Trophoblast cell (in vitro differentiated cells and primary cell): Measurements from ENCODE around the gene GABARAPL2.

Source experiments
- DNase-seq, 2 donors: peaks; one replicate each; pipeline ENCODE4 v3.0.0-alpha.2; 2016
- H2AFZ ChIP-seq: 2 replicates; pipeline ENCODE4 v1.6.1; 2013; ENCODE audit warnings: low read length, moderate library complexity, mild to moderate bottlenecking; ENCODE audit not compliant: insufficient read depth, poor library complexity
- H2AK5ac ChIP-seq: 2 replicates; pipeline ENCODE4 v1.6.1; 2013; ENCODE audit warnings: mild to moderate bottlenecking, low read length
- H2BK120ac ChIP-seq: 2 replicates; pipeline ENCODE4 v1.6.1; 2013; ENCODE audit warnings: low read length, mild to moderate bottlenecking, moderate library complexity; ENCODE audit not compliant: insufficient read depth, poor library complexity
- H2BK12ac ChIP-seq: 2 replicates; pipeline ENCODE4 v1.6.1; 2013; ENCODE audit warnings: mild to moderate bottlenecking, low read length, moderate library complexity
- H2BK5ac ChIP-seq: 2 replicates; pipeline ENCODE4 v1.6.1; 2013; ENCODE audit warnings: low read length, low read depth, moderate library complexity, mild to moderate bottlenecking; ENCODE audit not compliant: poor library complexity
- H3K14ac ChIP-seq: 2 replicates; pipeline ENCODE4 v1.6.1; 2013; ENCODE audit warnings: mild to moderate bottlenecking, low read length
- H3K18ac ChIP-seq: 2 replicates; pipeline ENCODE4 v1.6.1; 2013; ENCODE audit warnings: mild to moderate bottlenecking, low read length
- H3K23ac ChIP-seq: 2 replicates; pipeline ENCODE4 v1.6.1; 2013; ENCODE audit warnings: low read length
- H3K27ac ChIP-seq: 2 replicates; pipeline ENCODE4 v1.5.1; 2013; ENCODE audit warnings: low read depth, mild to moderate bottlenecking, inconsistent platforms, low read length, moderate library complexity
- H3K27me3 ChIP-seq: 2 replicates; pipeline ENCODE4 v1.6.1; 2013; ENCODE audit warnings: inconsistent platforms, mild to moderate bottlenecking, low read length, moderate library complexity; ENCODE audit not compliant: insufficient read depth
- H3K36me3 ChIP-seq, 2 experiments: 1 replicate in 1 of 2; 2 replicates in 1 of 2; pipeline ENCODE4 v1.6.1; 2013; ENCODE audit warnings: low read length in 2 of 2, mild to moderate bottlenecking in 2 of 2, moderate library complexity in 1 of 2; ENCODE audit not compliant: insufficient read depth in 2 of 2, control insufficient read depth in 1 of 2
- H3K4ac ChIP-seq: 2 replicates; pipeline ENCODE4 v1.6.1; 2013; ENCODE audit warnings: low read depth, mild to moderate bottlenecking, low read length, moderate library complexity
- H3K4me1 ChIP-seq, 2 experiments: 1 replicate in 1 of 2; 2 replicates in 1 of 2; pipeline ENCODE4 v1.6.1; 2013; ENCODE audit warnings: low read length in 2 of 2, mild to moderate bottlenecking in 2 of 2, moderate library complexity in 1 of 2; ENCODE audit not compliant: insufficient read depth in 2 of 2, control insufficient read depth in 1 of 2
- H3K4me2 ChIP-seq: 2 replicates; pipeline ENCODE4 v1.6.1; 2013; ENCODE audit warnings: inconsistent platforms, mild to moderate bottlenecking, low read length, moderate library complexity
- H3K4me3 ChIP-seq: 2 replicates; pipeline ENCODE4 v1.5.1; 2013; ENCODE audit warnings: mild to moderate bottlenecking, low read depth, low read length, inconsistent platforms
- H3K79me1 ChIP-seq: one replicate; pipeline ENCODE4 v1.6.1; 2013; ENCODE audit warnings: low read length
- H3K79me2 ChIP-seq: 2 replicates; pipeline ENCODE4 v1.6.1; 2013; ENCODE audit warnings: low read length, mild to moderate bottlenecking; ENCODE audit not compliant: control insufficient read depth, insufficient read depth, poor library complexity
- H3K9ac ChIP-seq: 2 replicates; pipeline ENCODE4 v1.6.1; 2013; ENCODE audit warnings: mild to moderate bottlenecking, low read length
- H3K9me3 ChIP-seq: 2 replicates; pipeline ENCODE4 v1.6.1; 2013; ENCODE audit warnings: low read depth, mild to moderate bottlenecking, control low read depth, inconsistent platforms, low read length; ENCODE audit not compliant: insufficient read depth
- H4K12ac ChIP-seq: 2 replicates; pipeline ENCODE4 v1.6.1; 2013; ENCODE audit warnings: low read depth, mild to moderate bottlenecking, low read length, moderate library complexity
- H4K8ac ChIP-seq: 2 replicates; pipeline ENCODE4 v1.6.1; 2013; ENCODE audit warnings: low read depth, mild to moderate bottlenecking, low read length, moderate library complexity
- H4K91ac ChIP-seq: one replicate; pipeline ENCODE4 v1.6.1; 2013; ENCODE audit warnings: low read depth, mild to moderate bottlenecking, low read length, moderate library complexity
- WGBS: extraction: QIAGEN DNeasy Blood & Tissue Kit; methylation state at CpG from one replicate; pipeline ENCODE4 v1.1.7; 2013; ENCODE audit warnings: missing lambda C conversion rate; ENCODE audit not compliant: insufficient read length, insufficient coverage; ENCODE audit errors: extremely low coverage; 5-methylcytosine and 5-hydroxymethylcytosine counted together

Gene GABARAPL2

DNA sequence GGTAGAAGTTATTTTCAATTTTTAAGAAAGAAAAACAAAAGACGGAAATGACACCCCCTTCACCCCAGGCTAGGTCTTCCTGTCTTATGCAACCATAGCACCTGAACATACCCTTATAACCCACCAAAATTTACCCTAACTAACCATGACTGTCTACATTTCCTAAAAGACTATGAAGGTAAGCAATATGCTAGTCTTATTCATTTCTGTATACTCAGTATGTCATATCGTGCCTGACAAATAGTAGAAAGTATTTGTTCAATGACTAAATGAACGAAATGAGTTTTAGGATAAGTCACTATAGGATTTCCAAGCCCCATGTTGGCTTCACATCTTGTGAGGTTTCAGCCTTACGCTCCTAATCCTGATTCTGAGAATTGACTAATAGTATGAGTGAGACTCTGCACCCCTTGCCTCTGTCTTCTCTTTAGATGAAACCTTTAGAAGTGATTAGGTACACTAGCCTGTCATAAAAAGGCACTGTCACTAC is 50.4 kb downstream of the GABARAPL2 start:
- Histone ChIP-seq H2BK5ac (no peak overlapping the region), H3K79me1 (no peaks in the 10 kb centered on the region), H3K4ac (no peak overlapping the region), H3K4me3 (no peak overlapping the region), H3K9ac (no peak overlapping the region), H3K23ac (no peak overlapping the region), H4K91ac (no peak overlapping the region), H3K4me1 (no peaks in the 10 kb centered on the region), H2AFZ (no peak overlapping the region), H4K8ac (no peak overlapping the region), H2BK12ac (no peak overlapping the region), H2AK5ac (no peak overlapping the region), H3K18ac (no peak overlapping the region), H3K79me2 (no peaks in the 10 kb centered on the region), H3K27me3 (no peaks in the 10 kb centered on the region), H3K4me2 (no peak overlapping the region), H3K36me3 (peaks cover 28 to 49% of the 10 kb centered on the region in 2 experiments), H2BK120ac (no peak overlapping the region), H3K27ac (no peak overlapping the region), H3K14ac (no peak overlapping the region), H3K9me3 (no peaks in the 10 kb centered on the region), H4K12ac (no peak overlapping the region)
- no peak for DNase-seq
- WGBS = no CpG with 5 or more reads among the region's 4 CpGs

DNA sequence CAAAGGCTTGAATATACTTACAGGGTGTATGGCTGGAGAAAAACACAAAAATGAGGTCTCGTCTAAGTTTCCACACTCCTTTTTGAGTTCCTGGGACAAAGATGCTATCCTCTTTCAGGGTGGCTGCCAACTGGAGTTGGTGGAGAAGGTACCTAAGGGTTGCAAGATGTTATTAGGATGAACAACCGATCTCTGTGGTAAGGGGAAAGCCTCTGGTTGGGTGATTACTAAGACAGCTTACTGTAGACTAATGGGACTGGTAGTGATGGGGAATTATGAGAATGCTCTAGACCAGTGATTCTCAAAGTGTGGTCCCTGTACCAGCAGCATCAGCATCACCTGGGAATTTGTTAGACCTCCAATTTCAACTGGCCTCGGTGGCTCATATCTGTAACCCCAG is 50.9 kb downstream of the GABARAPL2 start:
- H2AFZ ChIP-seq = no peak overlapping the region
- no peak overlapping the region for H2BK12ac ChIP-seq
- DNase-seq = no peak
- no peaks in the 10 kb centered on the region for H3K79me1 ChIP-seq
- no peak overlapping the region for H3K18ac ChIP-seq
- H2BK5ac ChIP-seq = no peak overlapping the region
- no peak overlapping the region for H4K8ac ChIP-seq
- H3K79me2 ChIP-seq = no peaks in the 10 kb centered on the region
- H3K9me3 ChIP-seq = no peaks in the 10 kb centered on the region
- H3K9ac ChIP-seq = no peak overlapping the region
- H2BK120ac ChIP-seq = no peak overlapping the region
- no peak overlapping the region for H3K14ac ChIP-seq
- no peak overlapping the region for H3K23ac ChIP-seq
- H3K27me3 ChIP-seq = no peaks in the 10 kb centered on the region
- H3K4ac ChIP-seq = no peak overlapping the region
- H3K4me2 ChIP-seq = no peak overlapping the region
- no peak overlapping the region for H3K4me3 ChIP-seq
- no peak overlapping the region for H2AK5ac ChIP-seq
- peaks cover 26 to 47% of the 10 kb centered on the region in 2 experiments for H3K36me3 ChIP-seq
- H3K4me1 ChIP-seq = peaks cover 0 to 2% of the 10 kb centered on the region in 2 experiments
- no peak overlapping the region for H4K12ac ChIP-seq
- H3K27ac ChIP-seq = no peak overlapping the region
- H4K91ac ChIP-seq = no peak overlapping the region
- WGBS = no CpG with 5 or more reads among the region's 3 CpGs

DNA sequence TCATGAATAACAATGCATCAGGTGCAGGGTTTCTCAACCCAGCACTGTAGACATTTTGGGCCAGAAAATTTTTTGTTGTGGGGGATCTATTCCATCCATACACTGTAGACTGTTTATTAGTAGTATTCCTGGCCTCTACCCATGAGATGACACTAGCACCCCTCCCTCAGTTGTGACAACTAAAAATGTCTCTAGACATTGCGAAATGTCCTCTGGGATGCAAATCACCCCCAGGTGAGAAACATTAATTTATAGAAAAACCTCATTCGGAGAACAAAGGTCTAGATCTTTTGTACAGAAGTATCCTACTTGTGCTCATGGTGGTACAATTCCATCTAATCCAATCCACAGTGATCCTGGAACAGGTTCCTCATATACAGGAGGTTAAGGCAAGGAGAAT is 52.6 kb downstream of the GABARAPL2 start:
- Histone ChIP-seq H3K4me2 (no peak overlapping the region), H3K27ac (no peak overlapping the region), H3K9me3 (no peaks in the 10 kb centered on the region), H3K4ac (no peak overlapping the region), H2AFZ (no peak overlapping the region), H4K91ac (no peak overlapping the region), H3K14ac (no peak overlapping the region), H2AK5ac (no peak overlapping the region), H3K4me3 (no peak overlapping the region), H4K12ac (no peak overlapping the region), H3K79me1 (peaks cover 3% of the 10 kb centered on the region), H2BK12ac (no peak overlapping the region), H2BK5ac (no peak overlapping the region), H3K9ac (no peak overlapping the region), H3K27me3 (no peaks in the 10 kb centered on the region), H2BK120ac (no peak overlapping the region), H3K23ac (no peak overlapping the region), H3K79me2 (peaks cover 2% of the 10 kb centered on the region), H3K18ac (no peak overlapping the region), H3K4me1 (peaks cover 0 to 5% of the 10 kb centered on the region in 2 experiments), H4K8ac (no peak overlapping the region), H3K36me3 (peaks cover 16 to 36% of the 10 kb centered on the region in 2 experiments)
- DNase-seq = no peak
- WGBS = no CpG with 5 or more reads among the region's 2 CpGs

DNA sequence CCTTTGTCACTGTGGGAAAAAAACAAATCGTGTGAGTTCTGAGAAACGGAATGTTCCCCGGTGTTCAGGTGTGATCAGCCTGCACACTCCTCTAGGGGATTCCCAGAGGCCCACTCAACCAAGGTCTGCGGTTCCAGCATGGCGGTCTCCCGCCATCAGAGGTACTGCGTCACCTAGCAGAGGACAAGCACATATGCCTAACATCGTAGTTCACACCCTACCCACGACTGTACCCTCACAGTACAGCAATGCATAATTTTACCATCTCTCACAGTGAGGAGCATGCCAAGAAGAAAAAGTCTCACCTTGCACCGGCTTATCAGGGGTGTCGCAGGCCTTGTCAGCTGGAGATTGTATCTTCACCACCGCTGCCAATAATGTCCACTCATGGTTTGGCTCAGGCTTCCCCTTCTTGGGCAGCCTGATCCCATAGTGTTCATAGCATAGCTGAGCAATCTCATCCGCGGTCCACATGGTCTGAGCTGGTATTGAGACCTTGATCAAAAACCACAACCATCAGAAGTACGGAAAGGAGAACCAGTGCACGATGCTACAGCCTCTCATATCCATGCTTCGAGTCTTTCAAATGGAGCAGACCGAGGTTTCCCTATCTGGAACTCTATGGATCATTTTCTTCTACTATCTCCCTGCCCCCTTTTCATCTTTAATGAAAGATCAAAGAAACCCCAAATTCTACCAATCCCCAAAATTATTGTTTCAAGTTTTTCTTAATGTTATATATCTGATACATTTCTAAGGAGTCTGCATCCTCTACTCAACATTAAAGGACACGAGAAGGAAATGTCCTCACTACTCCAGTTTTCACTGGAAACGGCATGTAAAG is 54.4 kb downstream of the GABARAPL2 start:
- Histone ChIP-seq H3K23ac (no peak overlapping the region), H4K91ac (no peak overlapping the region), H3K4ac (no peak overlapping the region), H3K36me3 (peaks cover 12 to 35% of the 10 kb centered on the region in 2 experiments), H3K4me3 (no peak overlapping the region), H2BK12ac (no peak overlapping the region), H2BK120ac (no peak overlapping the region), H3K9ac (no peak overlapping the region), H3K79me1 (peaks cover 3% of the 10 kb centered on the region), H3K9me3 (no peaks in the 10 kb centered on the region), H3K27me3 (no peaks in the 10 kb centered on the region), H3K27ac (no peak overlapping the region), H2BK5ac (no peak overlapping the region), H3K18ac (no peak overlapping the region), H3K4me2 (no peak overlapping the region), H4K8ac (no peak overlapping the region), H2AK5ac (no peak overlapping the region), H3K79me2 (peaks cover 2% of the 10 kb centered on the region), H3K14ac (no peak overlapping the region), H4K12ac (no peak overlapping the region), H2AFZ (no peak overlapping the region), H3K4me1 (peaks cover 0 to 5% of the 10 kb centered on the region in 2 experiments)
- WGBS = no CpG with 5 or more reads among the region's 20 CpGs
- no peak for DNase-seq
